MCF 10A (cell line): ENCODE data around the gene PITPNM1. TPM values are rescaled to one million over a fixed set of nuclear protein-coding genes. Genes with fewer than 3 reads are reported as not detected.

Experiments used
- BruUV-seq: library from RNA; stranded (reverse); fragments of 400-500 nt; replicated peaks from 2 replicates; lab custom pipeline; 2021; lab: Mats Ljungman, UMichigan
- CTCF ChIA-PET: fragments of 300-600 bp; sonication (Branson Sonifier 250); formaldehyde crosslinking; extraction: SDS; loops from one replicate; lab custom pipeline; 2021; ENCODE audit warnings: antibody characterized with exemption, inconsistent platforms; lab: Yijun Ruan, JAX
- POLR2A ChIA-PET: fragments of 300-600, 350-650 bp; sonication (Branson Sonifier 250); formaldehyde crosslinking; extraction: SDS; loops from one replicate; lab custom pipeline; 2020; ENCODE audit warnings: antibody characterized with exemption, inconsistent platforms; lab: Yijun Ruan, JAX
- DNase-seq: peaks from one replicate; pipeline ENCODE4 v3.0.0-alpha.2; 2018; ENCODE audit not compliant: unreplicated experiment
- H3K27ac Mint-ChIP-seq: one replicate; pipeline ENCODE4 v1.8.0; 2022; ENCODE audit warnings: mild to moderate bottlenecking, low read depth, mixed read lengths; ENCODE audit not compliant: unreplicated experiment
- H3K27me3 Mint-ChIP-seq: one replicate; pipeline ENCODE4 v1.8.0; 2022; ENCODE audit warnings: mixed read lengths; ENCODE audit not compliant: insufficient read depth, unreplicated experiment
- H3K36me3 Mint-ChIP-seq: one replicate; pipeline ENCODE4 v1.8.0; 2022; ENCODE audit warnings: mild to moderate bottlenecking, moderate library complexity, mixed read lengths; ENCODE audit not compliant: insufficient read depth, unreplicated experiment
- H3K4me1 Mint-ChIP-seq: one replicate; pipeline ENCODE4 v1.8.0; 2022; ENCODE audit warnings: mixed read lengths; ENCODE audit not compliant: insufficient read depth, unreplicated experiment
- H3K4me3 Mint-ChIP-seq: one replicate; pipeline ENCODE4 v1.8.0; 2022; ENCODE audit warnings: mild to moderate bottlenecking, moderate library complexity, mixed read lengths; ENCODE audit not compliant: unreplicated experiment
- H3K9me3 Mint-ChIP-seq: one replicate; pipeline ENCODE4 v1.8.0; 2022; ENCODE audit warnings: mixed read lengths; ENCODE audit not compliant: unreplicated experiment
- intact Hi-C: fragments of 100-400 bp; cut with micrococcal nuclease; formaldehyde crosslinking; loops from 2 replicates; pipeline ENCODE4 v1.14.1; 2022
- total RNA-seq: library from RNA; stranded (reverse); gene quantifications from 2 replicates; pipeline ENCODE4 v1.2.3, GENCODE V29; 2022
- TF ChIP-seq, protein P1 (sequence below): fragments of 200-600 bp; IDR thresholded peaks from one replicate; pipeline ENCODE4 v1.8.0; 2022; ENCODE audit warnings: antibody characterized with exemption, mild to moderate bottlenecking; ENCODE audit not compliant: unreplicated experiment

Gene PITPNM1
- total RNA-seq, 1 experiment from 2014 or later, result 38.7 TPM

DNA sequence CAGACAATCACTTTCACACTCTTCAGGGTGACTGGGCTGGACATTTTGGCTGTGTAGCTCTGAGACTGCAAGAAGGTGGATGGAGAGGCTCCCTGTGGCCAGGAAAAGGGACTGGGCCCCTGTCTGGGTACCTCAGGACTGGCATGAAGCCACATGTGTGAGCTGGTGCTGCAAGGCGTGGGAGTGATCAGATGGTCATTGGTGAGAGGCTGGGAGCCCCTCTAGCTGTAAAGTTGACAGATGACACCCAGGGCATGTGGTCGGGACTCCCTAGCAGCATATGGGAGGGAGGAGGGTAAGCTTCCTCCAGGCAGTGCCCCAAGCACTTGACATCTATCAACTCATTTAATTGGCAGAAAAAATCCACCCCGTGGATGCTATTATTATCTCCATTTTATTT, 37.0 kb upstream of the PITPNM1 start:
- TF ChIP-seq, protein P1, sequence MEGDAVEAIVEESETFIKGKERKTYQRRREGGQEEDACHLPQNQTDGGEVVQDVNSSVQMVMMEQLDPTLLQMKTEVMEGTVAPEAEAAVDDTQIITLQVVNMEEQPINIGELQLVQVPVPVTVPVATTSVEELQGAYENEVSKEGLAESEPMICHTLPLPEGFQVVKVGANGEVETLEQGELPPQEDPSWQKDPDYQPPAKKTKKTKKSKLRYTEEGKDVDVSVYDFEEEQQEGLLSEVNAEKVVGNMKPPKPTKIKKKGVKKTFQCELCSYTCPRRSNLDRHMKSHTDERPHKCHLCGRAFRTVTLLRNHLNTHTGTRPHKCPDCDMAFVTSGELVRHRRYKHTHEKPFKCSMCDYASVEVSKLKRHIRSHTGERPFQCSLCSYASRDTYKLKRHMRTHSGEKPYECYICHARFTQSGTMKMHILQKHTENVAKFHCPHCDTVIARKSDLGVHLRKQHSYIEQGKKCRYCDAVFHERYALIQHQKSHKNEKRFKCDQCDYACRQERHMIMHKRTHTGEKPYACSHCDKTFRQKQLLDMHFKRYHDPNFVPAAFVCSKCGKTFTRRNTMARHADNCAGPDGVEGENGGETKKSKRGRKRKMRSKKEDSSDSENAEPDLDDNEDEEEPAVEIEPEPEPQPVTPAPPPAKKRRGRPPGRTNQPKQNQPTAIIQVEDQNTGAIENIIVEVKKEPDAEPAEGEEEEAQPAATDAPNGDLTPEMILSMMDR, result no peak
- no TSS peak for BruUV-seq
- H3K4me3 Mint-ChIP-seq, result no peak overlapping the region
- no peaks in the 10 kb centered on the region for H3K27me3 Mint-ChIP-seq
- intact Hi-C loops, result no loop called here
- ChIA-PET CTCF (interaction anchor here (0.6 kb wide), 1 partner anchor 48 kb away, joined by 4 read pairs; no protein-coding TSS in a partner anchor), POLR2A (interaction anchor here (0.7 kb wide), 1 partner anchor 30 kb away, joined by 3 read pairs; no protein-coding TSS in a partner anchor)
- H3K4me1 Mint-ChIP-seq, result no peaks in the 10 kb centered on the region
- H3K9me3 Mint-ChIP-seq, result no peaks in the 10 kb centered on the region
- no peak overlapping the region for H3K27ac Mint-ChIP-seq
- no peaks in the 10 kb centered on the region for H3K36me3 Mint-ChIP-seq
- no peak for DNase-seq

DNA sequence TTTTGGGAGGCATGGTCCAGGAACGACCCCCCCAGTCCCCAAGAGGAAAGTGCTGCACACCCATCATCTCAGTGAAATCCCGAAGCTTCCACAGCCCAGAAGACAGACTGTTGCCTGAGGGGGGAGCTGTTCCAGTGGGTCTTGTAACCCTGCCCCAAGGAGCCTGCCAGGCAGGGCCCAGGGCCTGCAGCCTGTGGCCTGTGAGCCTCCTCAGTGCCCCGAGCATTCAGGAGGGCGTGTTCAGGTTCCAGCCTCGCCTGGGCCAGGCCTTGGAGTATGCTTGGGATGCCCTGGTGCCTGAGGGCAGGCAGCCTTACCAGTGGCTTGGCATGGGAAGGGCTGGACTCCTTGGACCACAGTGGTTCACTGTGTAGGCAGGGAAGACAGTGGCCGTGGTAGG, 36.0 kb upstream of the PITPNM1 start:
- Mint-ChIP-seq H3K36me3 (no peaks in the 10 kb centered on the region), H3K4me1 (no peaks in the 10 kb centered on the region), H3K9me3 (no peaks in the 10 kb centered on the region), H3K27ac (no peak overlapping the region), H3K27me3 (no peaks in the 10 kb centered on the region), H3K4me3 (no peak overlapping the region)
- intact Hi-C loops, result no loop called here
- TF ChIP-seq, protein P1, result no peak
- BruUV-seq, result no TSS peak
- no peak for DNase-seq
- CTCF ChIA-PET, result interaction anchor here (0.6 to 1.2 kb wide), 3 partner anchors 12 to 159 kb away, joined by 3 to 4 read pairs (median 4); no protein-coding TSS in a partner anchor
- POLR2A ChIA-PET, result no interaction called here

DNA sequence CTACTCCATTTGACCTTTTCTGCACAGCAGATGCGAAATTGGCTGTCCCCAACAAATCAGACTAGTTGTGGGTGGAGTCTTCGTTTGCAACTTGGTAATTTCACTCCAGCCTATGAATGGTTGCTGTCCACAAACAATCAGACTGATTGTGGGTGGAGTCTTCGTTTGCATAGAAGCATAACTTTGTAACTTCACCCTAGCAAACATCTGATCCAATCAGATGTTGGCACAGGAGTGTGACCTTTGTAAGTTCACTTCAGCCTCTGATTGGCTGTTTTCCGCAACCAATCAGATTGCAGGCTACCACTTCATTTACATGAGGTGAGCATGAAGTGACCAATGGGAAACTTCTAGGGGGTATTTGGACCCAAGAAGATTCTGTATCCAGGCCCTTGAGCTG, 34.4 kb upstream of the PITPNM1 start:
- H3K36me3 Mint-ChIP-seq, result no peaks in the 10 kb centered on the region
- POLR2A ChIA-PET, result no interaction called here
- H3K27me3 Mint-ChIP-seq, result no peaks in the 10 kb centered on the region
- DNase-seq, result no peak
- no peak overlapping the region for H3K4me3 Mint-ChIP-seq
- intact Hi-C loops, result no loop called here
- BruUV-seq, result no TSS peak
- CTCF ChIA-PET, result interaction anchor here (0.8 kb wide), 1 partner anchor 138 kb away, joined by 4 read pairs; no protein-coding TSS in a partner anchor
- peaks cover 2% of the 10 kb centered on the region for H3K9me3 Mint-ChIP-seq
- TF ChIP-seq, protein P1, result no peak
- no peaks in the 10 kb centered on the region for H3K4me1 Mint-ChIP-seq
- no peak overlapping the region for H3K27ac Mint-ChIP-seq

DNA sequence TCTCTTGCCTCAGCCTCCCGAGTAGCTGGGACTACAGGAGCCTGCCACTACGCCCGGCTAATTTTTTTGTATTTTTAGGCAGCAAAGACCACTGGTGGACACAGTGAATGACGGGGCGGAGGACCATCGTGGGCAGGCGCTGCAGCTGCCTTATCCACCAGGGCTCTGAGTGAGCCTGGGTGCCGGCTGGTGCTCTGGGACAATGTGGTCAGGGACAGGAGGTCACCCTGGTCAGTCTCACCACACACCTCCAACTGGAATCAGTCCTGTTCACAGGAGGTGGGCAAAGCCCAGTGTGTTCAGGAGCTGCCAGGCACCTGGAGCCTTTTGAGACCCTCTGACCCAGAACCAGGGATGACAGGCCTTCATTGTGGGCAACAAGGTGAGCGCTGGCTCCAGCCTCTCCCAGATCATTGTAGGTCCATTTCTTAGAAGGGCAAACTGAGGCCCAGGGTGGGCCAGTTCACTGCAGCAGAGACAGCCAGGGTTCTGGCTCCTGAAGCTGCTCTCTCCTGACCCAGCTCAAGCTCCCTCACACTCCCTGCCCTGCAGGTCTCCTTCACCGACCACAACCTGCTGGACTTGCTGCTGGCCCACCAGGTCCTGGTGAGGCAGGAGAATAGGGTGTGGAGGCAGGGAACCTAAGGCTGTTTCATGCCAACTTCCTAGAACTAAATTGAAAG, 33.8 kb upstream of the PITPNM1 start:
- intact Hi-C loops, result no loop called here
- no TSS peak for BruUV-seq
- Mint-ChIP-seq H3K36me3 (no peaks in the 10 kb centered on the region), H3K27ac (no peak overlapping the region), H3K27me3 (no peaks in the 10 kb centered on the region), H3K9me3 (peaks cover 8% of the 10 kb centered on the region), H3K4me1 (no peaks in the 10 kb centered on the region), H3K4me3 (no peak overlapping the region)
- no peak for DNase-seq
- CTCF ChIA-PET, result interaction anchor here (0.6 to 0.7 kb wide), 2 partner anchors 45 to 46 kb away, joined by 3 read pairs; no protein-coding TSS in a partner anchor
- TF ChIP-seq, protein P1, result no peak
- POLR2A ChIA-PET, result no interaction called here
